Peyer's patch (tissue), 4 donors: ENCODE measurements around the gene FAM200A.

Source experiments
- CTCF ChIP-seq, 6 experiments: fragments of 450-650 bp in 4 of 6; fragments of 200-600 bp in 2 of 6; sonication (generic) in 1 of 6; IDR thresholded peaks; one replicate each; pipeline ENCODE4 v1.5.1; 2017 to 2019; ENCODE audit warnings: antibody characterized with exemption in 6 of 6, mild to moderate bottlenecking in 3 of 6, moderate library complexity in 1 of 6
- POLR2A ChIP-seq, 2 donors: fragments of 450-650 bp; IDR thresholded peaks; one replicate each; pipeline ENCODE4 v1.5.1; 2017; ENCODE audit warnings: antibody characterized with exemption in 2 of 2, mild to moderate bottlenecking in 2 of 2, moderate library complexity in 2 of 2

- no peak for TF ChIP-seq CTCF (IDR thresholded peaks at IDR 0.05)
- no peak for TF ChIP-seq POLR2A (IDR thresholded peaks at IDR 0.05)
Measured at GRCh38 chr7:99514050-99514449, 37.9 kb downstream of the FAM200A start.
